K562 (cell line): ENCODE results near the gene SPHK1. TPM values are rescaled to one million over a fixed set of nuclear protein-coding genes. Genes with fewer than 3 reads are reported as not detected.

Experiments
- DDX20 ChIP-seq: fragments of 450-650 bp; IDR thresholded peaks from 2 replicates; pipeline ENCODE4 v1.6.1; 2016; ENCODE audit warnings: missing genetic modification characterization, low read depth, mild to moderate bottlenecking, missing compliant biosample characterization, moderate library complexity
- EZH2 ChIP-seq: IDR thresholded peaks from 2 replicates; pipeline ENCODE4 v1.6.1; 2012; ENCODE audit warnings: low read depth, mild to moderate bottlenecking, inconsistent platforms, low read length, borderline replicate concordance
- HDAC6 ChIP-seq: IDR thresholded peaks from 2 replicates; pipeline ENCODE4 v1.6.1; 2012; ENCODE audit warnings: low read depth, mild to moderate bottlenecking, control low read depth, inconsistent platforms, low read length, moderate library complexity
- HNRNPH1 ChIP-seq: fragments of 200-400 bp; formaldehyde crosslinking; optimal IDR thresholded peaks from 2 replicates; pipeline ENCODE3; 2017; ENCODE audit warnings: low read depth, mild to moderate bottlenecking, low read length, moderate library complexity
- IFI16 ChIP-seq: fragments of 250-450 bp; sonication (Bioruptor Pico); IDR thresholded peaks from 2 replicates; pipeline ENCODE4 v2.1.2; 2022; ENCODE audit warnings: mild to moderate bottlenecking, inconsistent platforms
- IRF2 ChIP-seq: sonication (generic); formaldehyde crosslinking; IDR thresholded peaks from 2 replicates; pipeline ENCODE4 v1.8.1; 2022; ENCODE audit warnings: mild to moderate bottlenecking, missing genetic modification reagents
- MCM3 ChIP-seq: fragments of 450-650 bp; IDR thresholded peaks from 2 replicates; pipeline ENCODE4 v1.6.1; 2016
- NFXL1 ChIP-seq: fragments of 450-650 bp; formaldehyde crosslinking; IDR thresholded peaks from 2 replicates; pipeline ENCODE4 v1.4.0; 2021; ENCODE audit warnings: mild to moderate bottlenecking
- NRF1 ChIP-seq, 2 experiments: fragments of 450-650 bp; IDR thresholded peaks in 1 of 2; conservative IDR thresholded peaks in 1 of 2; 2 replicates each; pipeline ENCODE4 v1.6.1; 2014; ENCODE audit warnings: mild to moderate bottlenecking in 2 of 2
- PML ChIP-seq: IDR thresholded peaks from 2 replicates; pipeline ENCODE4 v1.6.1; 2012; ENCODE audit warnings: low read length, inconsistent platforms
- PRMT5 ChIP-seq: sonication (generic); formaldehyde crosslinking; IDR thresholded peaks from 2 replicates; pipeline ENCODE4 v1.5.0; 2020; ENCODE audit warnings: missing genetic modification reagents
- RHOXF2B ChIP-seq: fragments of 250-450 bp; sonication (Bioruptor Pico); conservative IDR thresholded peaks from 2 replicates; pipeline ENCODE4 v1.5.1; 2021
- SMAD4 ChIP-seq: fragments of 250-450 bp; sonication (Bioruptor Pico); conservative IDR thresholded peaks from 2 replicates; pipeline ENCODE4 v1.8.0; 2021; ENCODE audit warnings: inconsistent platforms, mild to moderate bottlenecking, moderate library complexity
- SRSF1 ChIP-seq: fragments of 200-400 bp; formaldehyde crosslinking; IDR thresholded peaks from 2 replicates; pipeline ENCODE4 v1.6.1; 2017; ENCODE audit warnings: mild to moderate bottlenecking, low read depth, low read length, moderate library complexity
- ZFPM2 ChIP-seq: fragments of 250-450 bp; sonication (Bioruptor Pico); IDR thresholded peaks from 2 replicates; pipeline ENCODE4 v1.5.1; 2022; ENCODE audit warnings: mild to moderate bottlenecking
- ZKSCAN1 ChIP-seq: fragments of 150-350 bp; IDR thresholded peaks from 2 replicates; pipeline ENCODE4 v1.6.1; 2016; ENCODE audit warnings: low read depth, low read length
- ZNF282 ChIP-seq: sonication (generic); formaldehyde crosslinking; IDR thresholded peaks from 2 replicates; pipeline ENCODE4 v1.8.1; 2023; ENCODE audit warnings: missing genetic modification reagents
- ZNF347 ChIP-seq: fragments of 450-650 bp; formaldehyde crosslinking; IDR thresholded peaks from 2 replicates; pipeline ENCODE4 v1.4.0; 2020; ENCODE audit warnings: low read depth, mild to moderate bottlenecking, moderate library complexity
- polyA plus RNA-seq, 8 experiments: library from polyadenylated mRNA; depleted of rRNA in 4 of 8; stranded (reverse) in 5 of 8; unstranded in 3 of 8; fragments of >200 nt; fragmentation: Nextera tagmentation in 2 of 8; fragmentation: Illumina TruSeq in 1 of 8; extraction: Ambion mirVana in 2 of 8; extraction: Trizol in 1 of 8; gene quantifications; 2 replicates each; pipeline versions ENCODE4 v1.2.1 to v1.2.3, GENCODE V29; 2011 to 2014; ENCODE audit warnings: inconsistent platforms in 1 of 8, missing spikeins in 1 of 8
- total RNA-seq, 7 experiments: library from RNA; depleted of rRNA in 6 of 7; stranded (reverse); fragments of >200 nt in 6 of 7; fragmentation: Illumina TruSeq in 2 of 7; extraction: Trizol in 2 of 7; gene quantifications; 2 replicates each; pipeline versions ENCODE4 v1.2.1 to v1.2.3, GENCODE V29; 2011 to 2021; ENCODE audit warnings: low replicate concordance in 1 of 7
- TF ChIP-seq, protein P1 (sequence below): fragments of 250-450 bp; sonication (Bioruptor Pico); IDR thresholded peaks from 2 replicates; pipeline ENCODE4 v1.8.0; 2021; ENCODE audit warnings: moderate library complexity, mild to moderate bottlenecking, inconsistent platforms
- TF ChIP-seq, protein P2 (sequence below): fragments of 150-350 bp; conservative IDR thresholded peaks from 2 replicates; pipeline ENCODE4 v1.6.1; 2014; ENCODE audit warnings: low read length
- TF ChIP-seq, protein P3 (sequence below): sonication (generic); formaldehyde crosslinking; IDR thresholded peaks from 2 replicates; pipeline ENCODE4 v1.8.0; 2022; ENCODE audit warnings: missing genetic modification reagents, mild to moderate bottlenecking, moderate library complexity, borderline replicate concordance
- TF ChIP-seq, protein P4 (sequence below): fragments of 450-650 bp; IDR thresholded peaks from 2 replicates; pipeline ENCODE4 v1.6.1; 2016
- TF ChIP-seq, protein P5 (sequence below), 3 experiments: IDR thresholded peaks in 2 of 3; conservative IDR thresholded peaks in 1 of 3; 2 replicates each; pipeline ENCODE4 v1.5.1; 2011 to 2012; ENCODE audit warnings: low read length in 3 of 3, mild to moderate bottlenecking in 3 of 3, control low read depth in 2 of 3, improper control_type of control experiment in 1 of 3, inconsistent platforms in 1 of 3, low read depth in 1 of 3, mixed read lengths in 1 of 3, moderate library complexity in 1 of 3; ENCODE audit not compliant: insufficient read depth in 2 of 3

SPHK1 gene
- total and polyA plus RNA-seq, 9 of the 15 experiments (the other 6 are each of a cell fraction or from before 2014, with no cell fraction given): 0.21 to 60.3 (median 14.5) TPM

DNA sequence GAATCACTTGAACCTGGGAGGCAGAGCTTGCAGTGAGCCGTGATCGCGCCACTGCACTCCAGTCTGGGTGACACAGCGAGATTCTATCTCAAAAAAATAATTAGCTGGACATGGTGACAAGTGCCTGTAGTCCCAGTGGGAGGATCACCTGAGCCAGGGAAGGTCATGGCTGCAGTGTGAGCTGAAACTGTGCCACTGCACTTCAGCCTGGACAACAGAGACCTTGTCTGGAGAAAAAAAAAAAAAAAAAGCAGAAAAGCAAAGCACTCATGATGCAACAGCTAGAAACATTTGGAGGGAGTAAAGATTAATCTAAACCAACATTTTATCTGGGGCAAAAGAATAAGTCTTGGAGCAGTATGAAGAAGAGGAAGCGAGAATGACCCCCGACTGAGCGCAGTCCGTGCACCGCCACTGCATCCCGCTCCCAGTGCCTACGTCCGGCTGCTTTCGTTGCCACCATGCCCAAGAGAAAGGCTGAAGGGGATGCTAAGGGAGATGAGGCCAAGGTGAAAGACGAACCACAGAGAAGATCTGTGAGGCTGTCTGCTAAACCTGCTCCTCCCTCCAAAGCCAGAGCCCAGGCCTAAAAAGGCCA is 38.9 kb upstream of the SPHK1 start (continued):
- TF ChIP-seq MCM3 (no peak), IRF2 (CRISPR knock-in tag) (no peak), HNRNPH1 (no peak), ZFPM2 (CRISPR knock-in tag) (no peak), IFI16 (no peak), ZNF347 (CRISPR knock-in tag) (no peak), DDX20 (tag) (no peak), SRSF1 (no peak), NRF1 (conservative IDR thresholded peaks at IDR 0.05 in 1 of 2, IDR thresholded peaks at IDR 0.05 in 1 of 2) (peak in 1 of 2 experiments; percentile 33; a peak in 1 of 4 replicates), PRMT5 (CRISPR knock-in tag) (no peak), NFXL1 (CRISPR knock-in tag) (peak; percentile 35; the same call in 1 of the 2 replicates), ZKSCAN1 (no peak), EZH2 (no peak), ZNF282 (CRISPR knock-in tag) (no peak), SMAD4 (CRISPR knock-in tag) (peak; percentile 78), RHOXF2B (CRISPR knock-in tag) (no peak), PML (no peak), HDAC6 (no peak)
- TF ChIP-seq, protein P1, sequence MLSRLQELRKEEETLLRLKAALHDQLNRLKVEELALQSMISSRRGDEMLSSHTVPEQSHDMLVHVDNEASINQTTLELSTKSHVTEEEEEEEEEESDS: no peak
- TF ChIP-seq, protein P2, sequence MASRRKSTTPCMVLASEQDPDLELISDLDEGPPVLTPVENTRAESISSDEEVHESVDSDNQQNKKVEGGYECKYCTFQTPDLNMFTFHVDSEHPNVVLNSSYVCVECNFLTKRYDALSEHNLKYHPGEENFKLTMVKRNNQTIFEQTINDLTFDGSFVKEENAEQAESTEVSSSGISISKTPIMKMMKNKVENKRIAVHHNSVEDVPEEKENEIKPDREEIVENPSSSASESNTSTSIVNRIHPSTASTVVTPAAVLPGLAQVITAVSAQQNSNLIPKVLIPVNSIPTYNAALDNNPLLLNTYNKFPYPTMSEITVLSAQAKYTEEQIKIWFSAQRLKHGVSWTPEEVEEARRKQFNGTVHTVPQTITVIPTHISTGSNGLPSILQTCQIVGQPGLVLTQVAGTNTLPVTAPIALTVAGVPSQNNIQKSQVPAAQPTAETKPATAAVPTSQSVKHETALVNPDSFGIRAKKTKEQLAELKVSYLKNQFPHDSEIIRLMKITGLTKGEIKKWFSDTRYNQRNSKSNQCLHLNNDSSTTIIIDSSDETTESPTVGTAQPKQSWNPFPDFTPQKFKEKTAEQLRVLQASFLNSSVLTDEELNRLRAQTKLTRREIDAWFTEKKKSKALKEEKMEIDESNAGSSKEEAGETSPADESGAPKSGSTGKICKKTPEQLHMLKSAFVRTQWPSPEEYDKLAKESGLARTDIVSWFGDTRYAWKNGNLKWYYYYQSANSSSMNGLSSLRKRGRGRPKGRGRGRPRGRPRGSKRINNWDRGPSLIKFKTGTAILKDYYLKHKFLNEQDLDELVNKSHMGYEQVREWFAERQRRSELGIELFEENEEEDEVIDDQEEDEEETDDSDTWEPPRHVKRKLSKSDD: no peak
- TF ChIP-seq, protein P3, sequence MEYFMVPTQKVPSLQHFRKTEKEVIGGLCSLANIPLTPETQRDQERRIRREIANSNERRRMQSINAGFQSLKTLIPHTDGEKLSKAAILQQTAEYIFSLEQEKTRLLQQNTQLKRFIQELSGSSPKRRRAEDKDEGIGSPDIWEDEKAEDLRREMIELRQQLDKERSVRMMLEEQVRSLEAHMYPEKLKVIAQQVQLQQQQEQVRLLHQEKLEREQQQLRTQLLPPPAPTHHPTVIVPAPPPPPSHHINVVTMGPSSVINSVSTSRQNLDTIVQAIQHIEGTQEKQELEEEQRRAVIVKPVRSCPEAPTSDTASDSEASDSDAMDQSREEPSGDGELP (CRISPR knock-in tag): peak; percentile 35; the same call in 1 of the 2 replicates
- TF ChIP-seq, protein P4, sequence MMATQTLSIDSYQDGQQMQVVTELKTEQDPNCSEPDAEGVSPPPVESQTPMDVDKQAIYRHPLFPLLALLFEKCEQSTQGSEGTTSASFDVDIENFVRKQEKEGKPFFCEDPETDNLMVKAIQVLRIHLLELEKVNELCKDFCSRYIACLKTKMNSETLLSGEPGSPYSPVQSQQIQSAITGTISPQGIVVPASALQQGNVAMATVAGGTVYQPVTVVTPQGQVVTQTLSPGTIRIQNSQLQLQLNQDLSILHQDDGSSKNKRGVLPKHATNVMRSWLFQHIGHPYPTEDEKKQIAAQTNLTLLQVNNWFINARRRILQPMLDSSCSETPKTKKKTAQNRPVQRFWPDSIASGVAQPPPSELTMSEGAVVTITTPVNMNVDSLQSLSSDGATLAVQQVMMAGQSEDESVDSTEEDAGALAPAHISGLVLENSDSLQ: peak; percentile 58
- TF ChIP-seq, protein P5, sequence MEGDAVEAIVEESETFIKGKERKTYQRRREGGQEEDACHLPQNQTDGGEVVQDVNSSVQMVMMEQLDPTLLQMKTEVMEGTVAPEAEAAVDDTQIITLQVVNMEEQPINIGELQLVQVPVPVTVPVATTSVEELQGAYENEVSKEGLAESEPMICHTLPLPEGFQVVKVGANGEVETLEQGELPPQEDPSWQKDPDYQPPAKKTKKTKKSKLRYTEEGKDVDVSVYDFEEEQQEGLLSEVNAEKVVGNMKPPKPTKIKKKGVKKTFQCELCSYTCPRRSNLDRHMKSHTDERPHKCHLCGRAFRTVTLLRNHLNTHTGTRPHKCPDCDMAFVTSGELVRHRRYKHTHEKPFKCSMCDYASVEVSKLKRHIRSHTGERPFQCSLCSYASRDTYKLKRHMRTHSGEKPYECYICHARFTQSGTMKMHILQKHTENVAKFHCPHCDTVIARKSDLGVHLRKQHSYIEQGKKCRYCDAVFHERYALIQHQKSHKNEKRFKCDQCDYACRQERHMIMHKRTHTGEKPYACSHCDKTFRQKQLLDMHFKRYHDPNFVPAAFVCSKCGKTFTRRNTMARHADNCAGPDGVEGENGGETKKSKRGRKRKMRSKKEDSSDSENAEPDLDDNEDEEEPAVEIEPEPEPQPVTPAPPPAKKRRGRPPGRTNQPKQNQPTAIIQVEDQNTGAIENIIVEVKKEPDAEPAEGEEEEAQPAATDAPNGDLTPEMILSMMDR (IDR thresholded peaks at IDR 0.05 in 2 of 3, conservative IDR thresholded peaks at IDR 0.05 in 1 of 3; ENCODE audit: insufficient read depth in 2 of 3, low read depth in 1 of 3, low read length in 3 of 3): no peak
